HFFc6 (cell line): ENCODE data around the gene FGF7. TPM values are rescaled to one million over a fixed set of nuclear protein-coding genes. Genes with fewer than 3 reads are reported as not detected.
"Not testable (repeated sequence)": the region's sequence is repeated elsewhere in the genome, so short reads cannot be mapped to it uniquely, and the experiment has no call there.

Source experiments
- DNase-seq: peaks from one replicate; pipeline ENCODE4 v3.0.0-alpha.2; 2018
- H3K27ac Mint-ChIP-seq: 2 replicates; pipeline ENCODE4 v1.8.0; 2020; ENCODE audit warnings: mild to moderate bottlenecking, mixed read lengths
- H3K27me3 Mint-ChIP-seq: 2 replicates; pipeline ENCODE4 v1.8.0; 2021; ENCODE audit warnings: mild to moderate bottlenecking, moderate library complexity, mixed read lengths; ENCODE audit not compliant: insufficient read depth
- H3K36me3 Mint-ChIP-seq: 2 replicates; pipeline ENCODE4 v1.8.0; 2021; ENCODE audit warnings: low read depth, mixed read lengths
- H3K4me1 Mint-ChIP-seq: 2 replicates; pipeline ENCODE4 v1.8.0; 2020; ENCODE audit warnings: low read depth, mixed read lengths
- H3K4me3 Mint-ChIP-seq: 2 replicates; pipeline ENCODE4 v1.8.0; 2020; ENCODE audit warnings: mild to moderate bottlenecking, moderate library complexity, mixed read lengths
- H3K9me3 Mint-ChIP-seq: 2 replicates; pipeline ENCODE4 v1.8.0; 2020; ENCODE audit warnings: mild to moderate bottlenecking, mixed read lengths
- total RNA-seq, 6 experiments: library from RNA; stranded (reverse); fragmentation: NEBNext Ultra II Directional; extraction: Animal tissue kit (Norgen Biotek cat#: 25700); gene quantifications; 2 replicates in 1 of 6; 3 replicates in 5 of 6; pipeline ENCODE4 v1.2.3, GENCODE V29; 2021
- TF ChIP-seq, protein P1 (sequence below): fragments of 200-600 bp; sonication (generic); IDR thresholded peaks from 2 replicates; pipeline ENCODE4 v1.5.0; 2021; ENCODE audit warnings: antibody characterized with exemption, mild to moderate bottlenecking

FGF7 gene
- total RNA-seq, 6 experiments from 2014 or later: 12.1 to 59.8 (median 52.2) TPM

DNA sequence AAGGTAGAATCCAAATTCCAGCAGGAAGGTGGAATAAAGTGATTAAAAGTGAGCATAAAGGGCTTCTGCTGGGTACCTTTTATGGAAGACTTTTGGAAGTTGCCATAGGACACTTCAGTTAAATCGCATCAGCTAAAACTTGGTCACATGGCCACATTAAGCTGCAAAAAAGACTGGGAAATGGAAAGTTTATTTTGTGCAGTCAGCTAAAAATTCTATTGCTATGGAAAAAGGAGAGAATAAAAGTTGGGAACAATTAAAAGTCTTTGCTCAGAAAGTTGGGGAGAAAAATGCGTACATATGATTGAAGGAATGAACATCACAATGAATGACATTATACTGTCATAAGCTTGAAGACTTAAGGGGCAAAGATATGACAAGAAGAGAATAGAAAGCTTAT lies 49.3 kb downstream of the FGF7 start:
- TF ChIP-seq, protein P1, sequence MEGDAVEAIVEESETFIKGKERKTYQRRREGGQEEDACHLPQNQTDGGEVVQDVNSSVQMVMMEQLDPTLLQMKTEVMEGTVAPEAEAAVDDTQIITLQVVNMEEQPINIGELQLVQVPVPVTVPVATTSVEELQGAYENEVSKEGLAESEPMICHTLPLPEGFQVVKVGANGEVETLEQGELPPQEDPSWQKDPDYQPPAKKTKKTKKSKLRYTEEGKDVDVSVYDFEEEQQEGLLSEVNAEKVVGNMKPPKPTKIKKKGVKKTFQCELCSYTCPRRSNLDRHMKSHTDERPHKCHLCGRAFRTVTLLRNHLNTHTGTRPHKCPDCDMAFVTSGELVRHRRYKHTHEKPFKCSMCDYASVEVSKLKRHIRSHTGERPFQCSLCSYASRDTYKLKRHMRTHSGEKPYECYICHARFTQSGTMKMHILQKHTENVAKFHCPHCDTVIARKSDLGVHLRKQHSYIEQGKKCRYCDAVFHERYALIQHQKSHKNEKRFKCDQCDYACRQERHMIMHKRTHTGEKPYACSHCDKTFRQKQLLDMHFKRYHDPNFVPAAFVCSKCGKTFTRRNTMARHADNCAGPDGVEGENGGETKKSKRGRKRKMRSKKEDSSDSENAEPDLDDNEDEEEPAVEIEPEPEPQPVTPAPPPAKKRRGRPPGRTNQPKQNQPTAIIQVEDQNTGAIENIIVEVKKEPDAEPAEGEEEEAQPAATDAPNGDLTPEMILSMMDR: no peak
- Mint-ChIP-seq H3K27ac (no peak overlapping the region), H3K4me3 (no peak overlapping the region), H3K4me1 (peaks cover 50% of the 10 kb centered on the region), H3K27me3 (no peaks in the 10 kb centered on the region), H3K9me3 (peaks cover 4% of the 10 kb centered on the region; the same call in 1 of the 2 replicates), H3K36me3 (peaks cover 43% of the 10 kb centered on the region)
- no peak for DNase-seq

DNA sequence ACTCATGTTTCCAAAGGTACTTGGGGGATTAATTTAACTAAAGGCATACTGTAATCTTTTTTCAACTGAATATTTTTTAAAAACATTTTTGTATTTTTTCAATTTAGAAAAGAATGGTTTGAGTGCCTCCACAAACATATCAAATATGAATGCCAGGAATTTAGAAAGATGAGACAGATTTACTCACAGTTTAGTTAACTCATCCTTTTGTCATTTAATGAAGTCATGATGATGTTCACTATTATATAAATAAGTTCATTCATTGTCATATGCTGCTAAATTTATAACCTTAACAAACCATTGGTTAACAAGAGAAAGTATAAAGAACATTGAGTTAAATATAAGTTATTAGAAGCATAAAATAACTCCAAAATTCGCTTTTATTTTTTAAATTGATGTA lies 50.0 kb downstream of the FGF7 start:
- peaks cover 43% of the 10 kb centered on the region for H3K36me3 Mint-ChIP-seq
- peaks cover 43% of the 10 kb centered on the region for H3K4me1 Mint-ChIP-seq
- TF ChIP-seq, protein P1: no peak
- peaks cover 4% of the 10 kb centered on the region; the same call in 1 of the 2 replicates for H3K9me3 Mint-ChIP-seq
- no peaks in the 10 kb centered on the region for H3K27me3 Mint-ChIP-seq
- H3K4me3 Mint-ChIP-seq: no peak overlapping the region
- H3K27ac Mint-ChIP-seq: no peak overlapping the region
- DNase-seq: no peak

DNA sequence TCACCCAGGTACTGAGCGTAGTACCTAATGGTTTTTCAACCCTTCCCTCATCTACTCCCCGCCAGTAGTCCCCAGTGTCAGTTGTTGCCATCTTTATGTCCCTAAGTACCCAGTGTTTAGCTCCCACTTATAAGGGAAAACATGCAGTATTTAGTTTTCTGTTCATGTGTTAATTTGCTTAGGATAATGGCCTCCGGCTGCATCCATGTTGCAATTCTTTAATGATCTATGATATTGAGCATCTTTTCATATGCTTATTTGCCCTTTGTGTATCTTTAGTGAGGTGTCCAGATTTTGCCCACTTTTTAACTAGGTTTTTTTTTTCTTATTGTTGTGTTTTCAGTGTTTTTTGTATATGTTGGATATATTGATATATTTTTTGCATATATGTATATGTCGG lies 55.0 kb downstream of the FGF7 start:
- not testable (repeated sequence) for H3K4me3 Mint-ChIP-seq, DNase-seq, H3K4me1 Mint-ChIP-seq, H3K27ac Mint-ChIP-seq, H3K9me3 Mint-ChIP-seq, H3K27me3 Mint-ChIP-seq
- H3K36me3 Mint-ChIP-seq: peaks cover 22% of the 10 kb centered on the region

DNA sequence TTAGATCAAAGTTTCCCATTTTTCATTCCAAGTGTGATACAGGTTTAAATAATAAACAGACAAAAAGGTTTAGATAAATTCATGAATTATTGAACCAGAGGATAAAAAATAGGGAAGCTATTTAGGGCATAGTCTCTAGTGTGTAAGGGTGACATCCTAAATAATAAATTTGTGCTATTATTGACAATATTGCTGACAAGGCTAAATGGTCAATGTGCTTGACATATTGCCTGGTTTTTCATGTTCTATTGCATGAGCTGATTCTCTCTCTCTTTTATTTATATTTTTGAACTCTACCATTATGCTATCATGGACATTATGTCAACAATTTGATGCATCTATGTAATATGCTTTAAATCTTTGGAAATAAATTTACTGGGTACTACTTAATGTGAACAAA lies 55.9 kb downstream of the FGF7 start:
- DNase-seq, H3K9me3 Mint-ChIP-seq, H3K4me1 Mint-ChIP-seq, H3K4me3 Mint-ChIP-seq, H3K27me3 Mint-ChIP-seq, H3K27ac Mint-ChIP-seq: not testable (repeated sequence)
- H3K36me3 Mint-ChIP-seq: peaks cover 26% of the 10 kb centered on the region

DNA sequence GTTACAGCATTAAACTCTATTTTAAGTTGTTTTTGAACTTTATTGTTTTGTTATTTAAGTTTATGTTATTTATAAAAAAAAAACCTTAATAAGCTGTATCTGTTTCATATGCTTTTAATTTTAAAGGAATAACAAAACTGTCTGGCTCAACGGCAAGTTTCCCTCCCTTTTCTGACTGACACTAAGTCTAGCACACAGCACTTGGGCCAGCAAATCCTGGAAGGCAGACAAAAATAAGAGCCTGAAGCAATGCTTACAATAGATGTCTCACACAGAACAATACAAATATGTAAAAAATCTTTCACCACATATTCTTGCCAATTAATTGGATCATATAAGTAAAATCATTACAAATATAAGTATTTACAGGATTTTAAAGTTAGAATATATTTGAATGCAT lies 62.4 kb downstream of the FGF7 start:
- not testable (repeated sequence) for DNase-seq, H3K27me3 Mint-ChIP-seq, H3K36me3 Mint-ChIP-seq, H3K27ac Mint-ChIP-seq, H3K4me1 Mint-ChIP-seq, H3K4me3 Mint-ChIP-seq, H3K9me3 Mint-ChIP-seq

DNA sequence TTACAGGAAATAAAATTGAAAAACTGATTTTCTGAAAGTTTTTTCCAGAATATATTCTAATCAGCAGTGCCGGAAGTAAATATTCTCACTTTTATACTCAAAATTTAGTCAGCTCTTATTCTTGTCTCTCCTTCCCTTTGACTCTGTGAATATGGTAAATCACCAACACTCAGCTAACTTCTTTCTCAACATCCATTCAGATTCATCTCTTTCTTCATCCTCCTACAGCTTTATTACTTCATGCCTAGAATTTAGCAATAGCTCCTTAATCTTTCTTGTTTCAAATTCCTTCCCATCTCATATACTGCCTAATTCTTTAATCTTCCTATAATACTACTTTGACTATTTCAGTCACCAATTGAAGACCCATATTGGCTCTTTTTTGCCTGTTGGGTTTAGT lies 67.9 kb downstream of the FGF7 start:
- Mint-ChIP-seq H3K4me3 (no peak overlapping the region), H3K27me3 (no peaks in the 10 kb centered on the region), H3K36me3 (no peaks in the 10 kb centered on the region), H3K9me3 (no peaks in the 10 kb centered on the region), H3K27ac (no peak overlapping the region), H3K4me1 (peaks cover 47% of the 10 kb centered on the region)
- no peak for DNase-seq
- TF ChIP-seq, protein P1: no peak

DNA sequence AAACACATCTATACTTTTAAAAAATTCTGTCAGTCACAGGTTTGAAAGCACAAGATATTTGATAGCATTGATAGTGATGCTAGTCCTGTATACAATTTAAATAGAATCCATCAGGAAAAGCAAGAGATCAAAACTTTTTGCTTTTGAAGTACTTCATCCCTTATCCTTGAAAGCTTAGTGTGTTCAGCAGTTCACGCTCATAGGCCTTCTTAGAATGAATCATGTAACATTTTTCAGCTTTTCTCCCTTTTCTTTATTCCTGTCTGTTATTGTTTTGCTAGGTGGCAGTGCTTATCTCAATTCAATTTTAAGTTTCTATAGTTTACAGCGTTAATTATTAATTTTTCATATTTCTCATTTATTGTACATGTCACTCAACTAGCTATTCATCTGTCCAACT lies 69.1 kb downstream of the FGF7 start:
- H3K27me3 Mint-ChIP-seq: no peaks in the 10 kb centered on the region
- no peaks in the 10 kb centered on the region for H3K36me3 Mint-ChIP-seq
- H3K4me3 Mint-ChIP-seq: no peak overlapping the region
- no peaks in the 10 kb centered on the region for H3K9me3 Mint-ChIP-seq
- H3K27ac Mint-ChIP-seq: peak overlapping the region; percentile 12; the same call in 1 of the 2 replicates
- peaks cover 58% of the 10 kb centered on the region for H3K4me1 Mint-ChIP-seq
- TF ChIP-seq, protein P1: no peak
- DNase-seq: no peak
